Lower leg skin (tissue), 4 donors: ENCODE data around the gene PPP2R5A. TPM values are rescaled to one million over a fixed set of nuclear protein-coding genes. Genes with fewer than 3 reads are reported as not detected.

ENCODE experiments used
- DNase-seq, 2 donors: peaks; one replicate each; pipeline ENCODE4 v3.0.0-alpha.2; 2019; ENCODE audit warnings: low spot score in 2 of 2
- H3K4me3 ChIP-seq: fragments of 200-600 bp; sonication (generic); 2 replicates; pipeline ENCODE4 v1.5.1; 2017; ENCODE audit warnings: mild to moderate bottlenecking, low read depth; ENCODE audit not compliant: poor library complexity, severe bottlenecking
- CTCF ChIP-seq, 3 donors: fragments of 450-650 bp; IDR thresholded peaks; one replicate each; pipeline ENCODE4 v1.5.1; 2016; ENCODE audit warnings: antibody characterized with exemption in 3 of 3, mild to moderate bottlenecking in 3 of 3, moderate library complexity in 2 of 3
- POLR2A ChIP-seq, 2 donors: fragments of 450-650 bp; IDR thresholded peaks; one replicate each; pipeline ENCODE4 v1.6.1; 2016 to 2017; ENCODE audit warnings: antibody characterized with exemption in 2 of 2, mild to moderate bottlenecking in 1 of 2, moderate library complexity in 1 of 2
- WGBS, 2 donors: methylation state at CpG; one replicate each; pipeline ENCODE4 v1.1.5; 2018; 5-methylcytosine and 5-hydroxymethylcytosine counted together
- intact Hi-C: fragments of 100-400 bp; cut with DNase I; formaldehyde crosslinking; loops from one replicate; pipeline ENCODE4 v1.15.0; 2023; ENCODE audit warnings: low total_unique reads
- total RNA-seq, 4 donors: library from RNA; depleted of rRNA; stranded (reverse); fragments of >200 nt; gene quantifications; one replicate each; pipeline ENCODE4 v1.1.0, GENCODE V29; 2016

PPP2R5A gene
- total RNA-seq, 4 donors from 2014 or later = 34.9 to 57.6 (median 53.2) TPM

- TF ChIP-seq POLR2A (IDR thresholded peaks at IDR 0.05) (no peak), CTCF (IDR thresholded peaks at IDR 0.05) (no peak)
- H3K4me3 ChIP-seq = no peak overlapping the region
- no peak for DNase-seq
- intact Hi-C loops = no loop called here
These were observed 24.8 kb downstream of the PPP2R5A start for GRCh38 chr1:212309967-212310366.

- intact Hi-C loops = no loop called here
- WGBS, 2 donors = 71 to 86% methylated on average over 3 of the region's 3 CpGs
- no peak for DNase-seq
- no peak overlapping the region for H3K4me3 ChIP-seq
- TF ChIP-seq POLR2A (IDR thresholded peaks at IDR 0.05) (no peak), CTCF (IDR thresholded peaks at IDR 0.05) (no peak)
These were observed 25.2 kb downstream of the PPP2R5A start for GRCh38 chr1:212310383-212310782.

- intact Hi-C loops = no loop called here
- TF ChIP-seq CTCF (IDR thresholded peaks at IDR 0.05) (no peak), POLR2A (IDR thresholded peaks at IDR 0.05) (no peak)
- 94 to 99% methylated on average over 2 of the region's 2 CpGs for WGBS, 2 donors
- no peak overlapping the region for H3K4me3 ChIP-seq
- no peak for DNase-seq
These were observed 26.8 kb downstream of the PPP2R5A start for GRCh38 chr1:212311836-212312497.

- intact Hi-C loops = no loop called here
- TF ChIP-seq POLR2A (IDR thresholded peaks at IDR 0.05) (no peak), CTCF (IDR thresholded peaks at IDR 0.05) (no peak)
- WGBS, 2 donors = 58 to 61% methylated on average over 2 of the region's 2 CpGs
- DNase-seq = no peak
- H3K4me3 ChIP-seq = no peak overlapping the region
These were observed 28.4 kb downstream of the PPP2R5A start for GRCh38 chr1:212313616-212314015.

GRCh38 chr1:212315184-212315583, 30.0 kb downstream of the PPP2R5A start:
- TF ChIP-seq CTCF (IDR thresholded peaks at IDR 0.05) (no peak), POLR2A (IDR thresholded peaks at IDR 0.05) (no peak)
- no peak overlapping the region for H3K4me3 ChIP-seq
- WGBS, 2 donors = 93 to 94% methylated on average over 2 of the region's 2 CpGs
- no peak for DNase-seq
- intact Hi-C loops = no loop called here

GRCh38 chr1:212315907-212316306, 30.7 kb downstream of the PPP2R5A start:
- TF ChIP-seq POLR2A (IDR thresholded peaks at IDR 0.05) = no peak
- TF ChIP-seq CTCF (IDR thresholded peaks at IDR 0.05) = no peak
- intact Hi-C loops = no loop called here
- no peak overlapping the region for H3K4me3 ChIP-seq
- DNase-seq = no peak
